Upper lobe of right lung (tissue), 1 donor: ENCODE data around the gene ZNF285. TPM values are rescaled to one million over a fixed set of nuclear protein-coding genes. Genes with fewer than 3 reads are reported as not detected.
"Not testable (repeated sequence)": the region's sequence is repeated elsewhere in the genome, so short reads cannot be mapped to it uniquely, and the experiment has no call there.

Experiments used
- ATAC-seq: fragments of 200-7000 bp; cut with Tn5 transposase; one replicate; pipeline ENCODE4 v1.9.1; 2020; ENCODE audit warnings: mild to moderate bottlenecking, moderate library complexity
- DNase-seq: peaks from one replicate; pipeline ENCODE4 v3.0.0-alpha.2; 2020
- H3K27ac ChIP-seq: fragments of 200-600 bp; one replicate; pipeline ENCODE4 v1.8.0; 2022
- H3K27me3 ChIP-seq: fragments of 200-600 bp; one replicate; pipeline ENCODE4 v1.8.0; 2022; ENCODE audit warnings: mild to moderate bottlenecking
- H3K36me3 ChIP-seq: fragments of 200-600 bp; one replicate; pipeline ENCODE4 v1.8.0; 2022
- H3K4me1 ChIP-seq: fragments of 200-600 bp; one replicate; pipeline ENCODE4 v1.8.0; 2022
- H3K4me3 ChIP-seq: fragments of 200-600 bp; one replicate; pipeline ENCODE4 v1.8.0; 2022; ENCODE audit warnings: mild to moderate bottlenecking
- H3K9me3 ChIP-seq: fragments of 200-600 bp; one replicate; pipeline ENCODE4 v1.8.0; 2022
- intact Hi-C: fragments of 100-400 bp; cut with DNase I; formaldehyde crosslinking; loops from one replicate; pipeline ENCODE4 v1.11.0; 2022
- long read RNA-seq: library from polyadenylated mRNA; unstranded; transcript quantifications from one replicate; pipeline ENCODE4 v2.0.0, GENCODE V29; 2021
- total RNA-seq: library from RNA; stranded (reverse); fragmentation: NEBNext Ultra II Directional; extraction: Animal tissue kit (Norgen Biotek cat#: 25700); gene quantifications from one replicate; pipeline ENCODE4 v1.2.1, GENCODE V29; 2021
- TF ChIP-seq, protein P1 (sequence below): fragments of 200-600 bp; IDR thresholded peaks from one replicate; pipeline ENCODE4 v1.8.0; 2022; ENCODE audit warnings: antibody characterized with exemption
- donor health status: DM: no; HTN: yes; CAD: no; lungs with severe emphysema.

ZNF285 gene
- total RNA-seq, result 2.0 TPM
- long read RNA-seq, partial matches to known transcripts, result 0 of 1 reads
- long read RNA-seq, other reads (novel, unspliced or antisense), result 1 of 1 reads

DNA sequence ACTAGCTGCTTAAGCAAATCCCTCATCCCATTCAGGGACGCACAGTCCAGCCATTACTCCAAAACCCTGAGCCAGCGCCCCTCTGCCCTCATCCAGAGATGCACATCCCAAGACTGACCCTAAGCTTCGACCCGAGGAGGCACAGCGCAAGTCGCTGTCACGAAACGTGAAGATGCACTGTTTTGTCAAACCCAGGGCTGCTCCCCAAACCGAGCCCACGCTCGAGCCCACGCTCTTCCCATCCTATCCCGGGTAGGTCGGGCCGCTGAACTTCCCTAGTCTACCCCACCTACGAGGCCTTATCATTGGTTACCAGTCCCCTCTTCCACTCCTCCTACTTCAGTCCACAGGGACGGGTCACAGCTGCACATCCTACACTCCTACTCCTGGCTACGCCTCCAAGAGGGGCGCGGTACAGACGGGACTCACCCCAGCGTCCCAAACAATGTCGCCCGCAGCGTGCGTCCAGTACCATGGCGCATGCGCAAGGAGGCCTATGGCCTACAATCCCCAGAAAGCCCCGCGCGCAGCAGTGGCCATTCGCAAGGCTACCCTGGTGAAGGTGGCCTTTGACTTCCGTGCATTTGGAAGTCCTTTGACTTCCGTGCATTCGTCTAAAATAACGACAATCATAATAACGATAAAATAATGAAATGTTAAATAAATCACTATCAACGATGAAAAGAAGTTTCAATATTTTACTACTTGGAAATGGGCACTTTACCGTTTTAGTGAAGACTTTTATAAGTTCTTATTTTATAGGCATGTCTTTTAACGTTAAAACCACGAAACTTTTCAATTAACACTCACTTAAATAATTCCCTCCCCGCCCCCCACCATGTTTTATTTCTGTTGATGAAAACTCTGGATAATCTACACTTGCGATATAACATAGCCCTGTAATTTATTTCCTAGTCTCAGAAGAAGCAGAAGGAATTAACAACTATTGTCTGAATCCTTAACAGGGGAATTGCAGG is at the start of gene ZNF285:
Gene ZNF285 (minus strand): TSS at position 470 of the 977 bp plus-strand sequence. CDS start 4,395 bp downstream, outside the sequence.
- H3K9me3 ChIP-seq, result peaks cover 3% of the 10 kb centered on the region
- H3K4me3 ChIP-seq, result peak within 1 kb of the TSS; percentile 58
- intact Hi-C loops, result no loop called here
- no peaks in the 10 kb centered on the region for H3K27me3 ChIP-seq
- ATAC-seq (peak; percentile 99), DNase-seq (peak; percentile 93)
- no peaks in the 10 kb centered on the region for H3K4me1 ChIP-seq
- no peak within 1 kb of the TSS for H3K27ac ChIP-seq
- H3K36me3 ChIP-seq, result no peaks in the 10 kb centered on the region
- TF ChIP-seq, protein P1, sequence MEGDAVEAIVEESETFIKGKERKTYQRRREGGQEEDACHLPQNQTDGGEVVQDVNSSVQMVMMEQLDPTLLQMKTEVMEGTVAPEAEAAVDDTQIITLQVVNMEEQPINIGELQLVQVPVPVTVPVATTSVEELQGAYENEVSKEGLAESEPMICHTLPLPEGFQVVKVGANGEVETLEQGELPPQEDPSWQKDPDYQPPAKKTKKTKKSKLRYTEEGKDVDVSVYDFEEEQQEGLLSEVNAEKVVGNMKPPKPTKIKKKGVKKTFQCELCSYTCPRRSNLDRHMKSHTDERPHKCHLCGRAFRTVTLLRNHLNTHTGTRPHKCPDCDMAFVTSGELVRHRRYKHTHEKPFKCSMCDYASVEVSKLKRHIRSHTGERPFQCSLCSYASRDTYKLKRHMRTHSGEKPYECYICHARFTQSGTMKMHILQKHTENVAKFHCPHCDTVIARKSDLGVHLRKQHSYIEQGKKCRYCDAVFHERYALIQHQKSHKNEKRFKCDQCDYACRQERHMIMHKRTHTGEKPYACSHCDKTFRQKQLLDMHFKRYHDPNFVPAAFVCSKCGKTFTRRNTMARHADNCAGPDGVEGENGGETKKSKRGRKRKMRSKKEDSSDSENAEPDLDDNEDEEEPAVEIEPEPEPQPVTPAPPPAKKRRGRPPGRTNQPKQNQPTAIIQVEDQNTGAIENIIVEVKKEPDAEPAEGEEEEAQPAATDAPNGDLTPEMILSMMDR, result no peak

DNA sequence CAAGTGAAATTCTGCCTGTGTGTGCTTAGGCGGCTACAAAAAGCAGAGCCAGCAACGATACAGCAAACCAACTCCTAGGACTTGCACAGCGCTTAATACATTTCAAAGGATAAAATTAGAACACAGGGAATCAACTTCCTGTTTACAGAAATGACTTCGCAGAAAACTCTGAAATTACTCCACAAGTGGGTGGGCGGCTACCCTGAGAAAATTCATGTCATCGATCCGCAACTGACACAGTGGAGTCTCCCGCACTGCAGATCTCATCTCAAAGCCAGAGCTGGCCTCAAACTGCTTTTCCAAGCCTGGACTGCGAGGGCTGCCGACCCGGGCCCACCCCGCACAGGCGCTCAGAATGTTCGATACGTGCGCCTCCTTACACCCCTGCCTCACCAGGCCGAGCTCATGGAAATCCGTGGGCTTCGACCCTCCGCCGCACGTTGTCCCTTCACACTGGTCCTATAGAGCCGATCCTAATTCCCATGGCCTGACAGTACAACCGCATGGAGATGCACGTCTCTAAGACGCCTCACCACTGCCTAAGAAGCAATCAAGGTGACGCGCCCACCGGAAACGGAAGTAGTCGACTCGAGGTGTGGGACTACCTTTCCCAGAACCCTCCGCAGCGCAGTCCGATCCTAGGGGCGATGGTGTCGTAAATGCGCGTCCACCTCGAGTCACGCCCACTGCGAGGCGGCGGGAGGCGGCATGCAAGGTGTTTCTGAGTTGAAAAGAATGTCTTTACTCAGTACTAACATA is 46.7 kb upstream of the ZNF285 start, which contains the start of gene ZNF229:
Gene ZNF229 (minus strand): TSS at position 557 of the 759 bp plus-strand sequence. CDS start 5,625 bp downstream, outside the sequence.
- no peaks in the 10 kb centered on the region for H3K4me1 ChIP-seq
- H3K36me3 ChIP-seq, result no peaks in the 10 kb centered on the region
- H3K9me3 ChIP-seq, result peaks cover 7% of the 10 kb centered on the region
- DNase-seq (peak; percentile 88), ATAC-seq (peak; percentile 94)
- intact Hi-C loops, result no loop called here
- peak within 1 kb of the TSS; percentile 55 for H3K4me3 ChIP-seq
- no peak within 1 kb of the TSS for H3K27ac ChIP-seq
- TF ChIP-seq, protein P1, result no peak
- no peaks in the 10 kb centered on the region for H3K27me3 ChIP-seq

DNA sequence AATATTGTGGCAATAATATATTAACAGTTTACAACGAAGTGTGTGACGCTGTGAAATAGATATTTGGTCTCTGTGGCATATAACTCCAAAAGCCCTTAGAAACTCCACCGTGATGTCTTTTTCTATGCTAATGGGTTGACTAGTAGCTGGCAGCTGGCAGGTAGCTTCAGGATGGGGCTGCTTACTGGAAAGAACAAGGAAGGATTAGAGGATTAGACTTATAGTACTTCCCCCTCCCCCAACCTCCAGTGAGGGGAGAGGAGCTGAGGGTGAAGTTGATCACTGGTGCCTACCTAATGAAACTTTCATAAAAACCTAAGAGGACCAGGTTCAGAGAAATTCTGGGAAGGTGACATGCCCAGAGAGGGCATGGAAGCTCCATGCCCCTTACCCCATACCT is 37.0 kb upstream of the ZNF285 start:
- Histone ChIP-seq H3K27me3 (no peaks in the 10 kb centered on the region), H3K4me3 (no peak overlapping the region), H3K27ac (no peak overlapping the region), H3K36me3 (no peaks in the 10 kb centered on the region), H3K9me3 (peaks cover 37% of the 10 kb centered on the region), H3K4me1 (no peaks in the 10 kb centered on the region)
- DNase-seq (no peak), ATAC-seq (no peak)
- TF ChIP-seq, protein P1, result no peak
- intact Hi-C loops, result no loop called here

DNA sequence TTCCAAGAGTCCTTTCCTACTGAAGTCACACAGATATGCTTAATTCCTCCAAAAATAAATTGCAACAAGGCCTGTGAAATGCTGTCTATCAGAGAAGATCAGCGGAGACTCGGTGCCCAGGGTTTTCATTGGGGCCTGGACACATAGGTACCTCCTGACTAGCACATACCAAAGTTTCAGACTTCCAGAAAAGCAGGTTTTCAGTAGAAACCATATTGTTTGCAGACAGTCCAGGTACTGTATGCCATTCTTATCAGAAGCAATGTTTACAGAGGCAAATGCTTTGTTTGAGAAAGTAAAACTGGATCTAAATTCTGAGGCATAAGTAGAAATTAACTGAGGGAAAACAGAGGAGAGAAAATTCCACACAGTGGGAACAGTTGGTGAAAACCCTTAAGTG is 34.0 kb upstream of the ZNF285 start:
- TF ChIP-seq, protein P1, result no peak
- no peaks in the 10 kb centered on the region for H3K27me3 ChIP-seq
- intact Hi-C loops, result no loop called here
- no peak overlapping the region for H3K4me3 ChIP-seq
- peaks cover 44% of the 10 kb centered on the region for H3K9me3 ChIP-seq
- DNase-seq (no peak), ATAC-seq (no peak)
- H3K27ac ChIP-seq, result no peak overlapping the region
- no peaks in the 10 kb centered on the region for H3K4me1 ChIP-seq
- H3K36me3 ChIP-seq, result no peaks in the 10 kb centered on the region

DNA sequence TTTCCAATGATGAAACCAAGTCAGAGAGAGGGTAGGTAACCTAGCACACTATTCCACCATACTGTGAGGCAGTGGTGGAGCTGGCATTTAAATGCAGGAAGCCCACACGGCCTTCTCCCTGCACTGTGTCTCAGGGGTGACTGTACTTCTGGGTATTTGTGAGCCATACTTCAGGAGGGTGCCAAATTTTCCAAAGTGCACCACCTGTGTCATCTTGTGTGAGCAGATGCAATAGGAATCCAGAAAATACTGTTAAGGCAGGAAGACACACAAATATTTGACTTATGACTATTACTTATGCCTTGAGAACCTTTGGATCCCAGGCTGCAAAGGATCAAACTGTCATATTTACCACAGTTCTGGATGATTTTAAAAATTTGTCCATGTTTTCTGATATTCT is 29.5 kb upstream of the ZNF285 start:
- DNase-seq (no peak), ATAC-seq (no peak)
- intact Hi-C loops, result no loop called here
- TF ChIP-seq, protein P1, result no peak
- peaks cover 58% of the 10 kb centered on the region for H3K9me3 ChIP-seq
- no peak overlapping the region for H3K27ac ChIP-seq
- H3K36me3 ChIP-seq, result no peaks in the 10 kb centered on the region
- H3K4me3 ChIP-seq, result no peak overlapping the region
- no peaks in the 10 kb centered on the region for H3K4me1 ChIP-seq
- H3K27me3 ChIP-seq, result no peaks in the 10 kb centered on the region

DNA sequence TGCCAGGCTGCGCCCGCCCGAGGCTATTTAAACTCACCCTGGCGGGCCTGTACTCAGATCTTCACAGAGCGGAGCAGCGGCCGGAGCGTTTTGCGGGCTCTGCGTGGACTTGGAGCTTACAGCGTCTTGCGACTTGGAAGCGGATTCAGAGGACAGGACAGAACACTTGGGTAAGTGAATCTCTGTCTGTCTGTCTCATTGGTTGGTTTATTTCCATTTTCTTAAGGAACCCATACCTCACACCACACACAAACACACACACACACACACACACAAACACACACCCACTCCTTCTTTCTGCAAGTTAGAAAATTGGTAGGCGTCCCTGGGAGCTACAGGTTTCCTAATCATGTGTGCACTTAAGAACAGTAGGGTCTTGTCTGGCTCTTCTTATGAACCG is 14.1 kb upstream of the ZNF285 start:
- DNase-seq, result not testable (repeated sequence)

DNA sequence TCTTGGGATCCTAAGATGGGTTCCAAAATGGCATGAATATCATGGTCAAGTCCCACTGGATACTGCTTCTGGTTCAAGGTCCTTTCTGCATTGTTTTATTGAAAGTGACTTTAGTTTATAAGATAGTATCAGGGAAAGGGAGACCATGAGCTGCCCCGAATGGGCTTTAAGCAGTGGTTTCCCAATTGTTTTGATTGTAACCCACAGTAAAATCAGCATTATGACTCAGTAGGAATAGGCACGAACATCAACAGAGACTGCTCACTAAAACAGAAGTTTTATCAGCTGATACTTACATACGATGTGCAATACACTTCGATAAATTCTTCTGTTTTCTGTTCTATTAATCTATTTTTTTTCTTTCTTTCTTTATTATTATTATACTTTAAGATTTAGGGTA is 12.1 kb downstream of the ZNF285 start:
- intact Hi-C loops, DNase-seq, H3K9me3 ChIP-seq: not testable (repeated sequence)

More for the DNA sequence above, 14.1 kb upstream of the ZNF285 start:
- H3K27me3 ChIP-seq, intact Hi-C loops, H3K4me1 ChIP-seq, H3K4me3 ChIP-seq, H3K27ac ChIP-seq, H3K36me3 ChIP-seq, ATAC-seq: not testable (repeated sequence)
- H3K9me3 ChIP-seq, result peaks cover 13% of the 10 kb centered on the region

More for the DNA sequence above, 12.1 kb downstream of the ZNF285 start:
- not testable (repeated sequence) for H3K4me1 ChIP-seq, ATAC-seq, H3K27ac ChIP-seq, H3K27me3 ChIP-seq, H3K36me3 ChIP-seq, H3K4me3 ChIP-seq
